ENCODE results near the gene UGT1A10. TPM values are rescaled to one million over a fixed set of nuclear protein-coding genes. Genes with fewer than 3 reads are reported as not detected.
"Not testable (repeated sequence)": the region's sequence is repeated elsewhere in the genome, so short reads cannot be mapped to it uniquely, and the experiment has no call there.

Gene UGT1A10
- total RNA-seq, 6 experiments from 2014 or later, result not detected

DNA sequence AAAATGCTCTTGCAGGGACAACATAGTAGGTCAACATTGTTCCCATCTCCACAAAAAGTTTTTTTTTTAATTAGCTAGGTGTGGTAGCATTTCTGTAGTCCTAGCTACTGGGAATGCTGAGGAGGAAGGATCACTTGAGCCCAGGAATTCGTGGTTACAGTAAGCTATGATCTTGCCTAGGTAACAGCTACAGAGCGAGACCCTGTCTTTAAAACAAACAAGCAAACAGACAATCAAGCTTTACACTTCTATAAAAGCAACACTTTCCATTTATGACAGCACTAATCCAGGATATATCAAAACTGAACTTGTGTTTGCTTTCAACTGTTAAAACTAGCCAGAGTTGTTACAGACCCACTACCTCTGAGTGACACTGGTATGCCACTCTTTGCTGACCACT, 104.6 kb downstream of the UGT1A10 start:
- Mint-ChIP-seq H3K9me3 (peaks cover 10% of the 10 kb centered on the region; the same call in 1 of the 2 replicates), H3K27ac (no peak overlapping the region), H3K4me1 (ENCODE audit: low read depth) (no peaks in the 10 kb centered on the region), H3K27me3 (ENCODE audit: insufficient read depth) (peaks cover 13% of the 10 kb centered on the region), H3K4me3 (no peak overlapping the region), H3K36me3 (ENCODE audit: low read depth) (no peaks in the 10 kb centered on the region)
- TF ChIP-seq, protein P1, sequence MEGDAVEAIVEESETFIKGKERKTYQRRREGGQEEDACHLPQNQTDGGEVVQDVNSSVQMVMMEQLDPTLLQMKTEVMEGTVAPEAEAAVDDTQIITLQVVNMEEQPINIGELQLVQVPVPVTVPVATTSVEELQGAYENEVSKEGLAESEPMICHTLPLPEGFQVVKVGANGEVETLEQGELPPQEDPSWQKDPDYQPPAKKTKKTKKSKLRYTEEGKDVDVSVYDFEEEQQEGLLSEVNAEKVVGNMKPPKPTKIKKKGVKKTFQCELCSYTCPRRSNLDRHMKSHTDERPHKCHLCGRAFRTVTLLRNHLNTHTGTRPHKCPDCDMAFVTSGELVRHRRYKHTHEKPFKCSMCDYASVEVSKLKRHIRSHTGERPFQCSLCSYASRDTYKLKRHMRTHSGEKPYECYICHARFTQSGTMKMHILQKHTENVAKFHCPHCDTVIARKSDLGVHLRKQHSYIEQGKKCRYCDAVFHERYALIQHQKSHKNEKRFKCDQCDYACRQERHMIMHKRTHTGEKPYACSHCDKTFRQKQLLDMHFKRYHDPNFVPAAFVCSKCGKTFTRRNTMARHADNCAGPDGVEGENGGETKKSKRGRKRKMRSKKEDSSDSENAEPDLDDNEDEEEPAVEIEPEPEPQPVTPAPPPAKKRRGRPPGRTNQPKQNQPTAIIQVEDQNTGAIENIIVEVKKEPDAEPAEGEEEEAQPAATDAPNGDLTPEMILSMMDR (IDR thresholded peaks at IDR 0.05), result no peak
- no peak for DNase-seq

DNA sequence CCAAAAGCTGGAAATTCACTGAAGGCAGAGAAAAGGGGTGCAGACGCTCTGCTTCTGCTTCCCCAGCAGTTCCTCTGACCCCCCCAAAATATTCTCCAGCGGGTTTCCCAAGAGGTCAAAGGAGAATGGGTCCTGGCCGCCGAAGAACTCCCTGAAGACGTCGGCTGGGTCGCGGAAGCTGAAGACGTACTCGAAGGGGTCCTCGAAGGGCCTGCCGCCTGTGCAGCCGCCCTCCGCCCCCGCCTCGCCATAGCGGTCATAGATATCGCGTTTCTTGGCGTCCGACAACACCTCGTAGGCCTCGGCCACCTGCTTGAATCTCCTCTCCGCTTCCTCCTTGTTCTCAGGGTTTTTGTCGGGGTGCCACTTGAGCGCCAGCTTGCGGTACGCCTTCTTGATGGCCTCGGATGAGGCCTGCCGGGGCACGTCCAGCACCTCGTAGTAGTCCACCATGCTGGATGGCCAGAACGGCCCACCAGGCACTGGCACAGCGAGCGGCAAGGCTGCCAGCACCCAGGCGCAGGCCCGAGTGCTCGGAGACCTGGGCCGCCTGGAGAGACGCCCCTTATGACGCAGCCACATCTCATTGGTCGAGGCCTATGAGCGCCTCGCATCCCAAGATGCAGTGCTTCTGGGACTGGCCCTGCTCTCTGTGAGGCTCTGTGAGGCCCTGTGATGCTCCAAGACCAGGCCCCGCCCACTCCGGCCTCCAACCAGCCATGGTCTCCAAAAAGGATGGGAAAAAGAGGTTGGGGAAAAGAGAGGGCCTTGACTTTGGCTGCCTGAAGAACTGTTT, 107.4 kb downstream of the UGT1A10 start:
- TF ChIP-seq, protein P1 (IDR thresholded peaks at IDR 0.05), result no peak
- DNase-seq, result no peak
- H3K4me1 Mint-ChIP-seq (ENCODE audit: low read depth), result no peaks in the 10 kb centered on the region
- no peak overlapping the region for H3K27ac Mint-ChIP-seq
- no peaks in the 10 kb centered on the region for H3K36me3 Mint-ChIP-seq (ENCODE audit: low read depth)
- peaks cover 7% of the 10 kb centered on the region; the same call in 1 of the 2 replicates for H3K27me3 Mint-ChIP-seq (ENCODE audit: insufficient read depth)
- no peak overlapping the region for H3K4me3 Mint-ChIP-seq
- H3K9me3 Mint-ChIP-seq, result peaks cover 6% of the 10 kb centered on the region; the same call in 1 of the 2 replicates

DNA sequence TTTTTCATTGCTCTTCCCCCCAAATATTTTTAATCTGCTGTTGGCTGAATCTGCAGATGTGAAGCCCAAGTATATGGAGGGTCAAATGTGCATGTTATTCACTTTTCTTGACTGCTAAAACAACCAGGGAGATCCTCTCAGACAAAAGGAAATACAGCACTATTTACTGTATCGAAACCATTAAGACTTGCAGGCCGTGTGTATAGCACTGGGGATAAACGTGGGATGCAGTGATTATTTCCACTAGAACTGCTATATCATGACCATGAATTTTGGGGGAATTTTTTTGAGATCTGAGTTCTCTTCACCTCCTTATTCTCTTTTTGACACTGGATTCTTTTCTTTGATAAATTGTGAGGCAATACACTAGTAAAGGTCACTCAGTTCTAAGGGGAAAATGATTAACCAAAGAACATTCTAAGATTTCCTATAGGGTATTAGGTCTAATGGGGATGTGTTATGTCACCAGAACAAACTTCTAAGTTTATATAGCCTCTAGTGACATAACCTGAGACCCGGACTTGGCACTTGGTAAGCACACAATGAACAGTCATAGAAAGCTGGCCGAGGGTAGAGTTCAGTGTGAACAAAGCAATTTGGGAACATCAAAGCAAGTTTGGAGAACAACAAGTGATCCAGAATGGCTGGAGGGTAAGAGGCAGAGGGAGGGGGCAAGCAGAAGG, 109.0 kb downstream of the UGT1A10 start:
- no peak for DNase-seq
- H3K36me3 Mint-ChIP-seq (ENCODE audit: low read depth), result no peaks in the 10 kb centered on the region
- H3K27me3 Mint-ChIP-seq (ENCODE audit: insufficient read depth), result peaks cover 7% of the 10 kb centered on the region; the same call in 1 of the 2 replicates
- no peak overlapping the region for H3K4me3 Mint-ChIP-seq
- H3K4me1 Mint-ChIP-seq (ENCODE audit: low read depth), result no peaks in the 10 kb centered on the region
- H3K9me3 Mint-ChIP-seq, result peaks cover 12% of the 10 kb centered on the region
- H3K27ac Mint-ChIP-seq, result no peak overlapping the region
- TF ChIP-seq, protein P1 (IDR thresholded peaks at IDR 0.05), result no peak

DNA sequence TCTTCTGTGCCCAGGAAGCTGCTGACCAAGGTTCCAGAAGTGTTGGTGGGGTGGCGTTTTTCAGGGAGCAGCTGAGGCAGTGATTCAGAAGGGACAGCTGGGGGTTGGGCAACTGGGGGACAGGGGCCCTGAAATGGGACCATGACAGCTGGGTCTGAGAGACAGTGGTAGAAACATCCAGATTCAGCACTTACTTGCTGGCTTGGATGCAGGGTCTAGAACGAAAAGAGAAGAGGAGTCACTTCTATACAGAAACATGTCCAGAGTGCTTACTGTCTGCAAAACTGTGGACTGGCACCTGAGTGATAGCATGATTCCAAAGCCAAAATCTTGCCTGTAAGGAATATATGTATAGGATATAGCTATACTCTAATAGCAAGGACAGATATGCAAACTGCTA, 109.6 kb downstream of the UGT1A10 start:
- H3K4me1 Mint-ChIP-seq (ENCODE audit: low read depth); H3K27me3 Mint-ChIP-seq (ENCODE audit: insufficient read depth); H3K4me3 Mint-ChIP-seq; DNase-seq; H3K36me3 Mint-ChIP-seq (ENCODE audit: low read depth); H3K27ac Mint-ChIP-seq: not testable (repeated sequence)
- peaks cover 12% of the 10 kb centered on the region for H3K9me3 Mint-ChIP-seq

DNA sequence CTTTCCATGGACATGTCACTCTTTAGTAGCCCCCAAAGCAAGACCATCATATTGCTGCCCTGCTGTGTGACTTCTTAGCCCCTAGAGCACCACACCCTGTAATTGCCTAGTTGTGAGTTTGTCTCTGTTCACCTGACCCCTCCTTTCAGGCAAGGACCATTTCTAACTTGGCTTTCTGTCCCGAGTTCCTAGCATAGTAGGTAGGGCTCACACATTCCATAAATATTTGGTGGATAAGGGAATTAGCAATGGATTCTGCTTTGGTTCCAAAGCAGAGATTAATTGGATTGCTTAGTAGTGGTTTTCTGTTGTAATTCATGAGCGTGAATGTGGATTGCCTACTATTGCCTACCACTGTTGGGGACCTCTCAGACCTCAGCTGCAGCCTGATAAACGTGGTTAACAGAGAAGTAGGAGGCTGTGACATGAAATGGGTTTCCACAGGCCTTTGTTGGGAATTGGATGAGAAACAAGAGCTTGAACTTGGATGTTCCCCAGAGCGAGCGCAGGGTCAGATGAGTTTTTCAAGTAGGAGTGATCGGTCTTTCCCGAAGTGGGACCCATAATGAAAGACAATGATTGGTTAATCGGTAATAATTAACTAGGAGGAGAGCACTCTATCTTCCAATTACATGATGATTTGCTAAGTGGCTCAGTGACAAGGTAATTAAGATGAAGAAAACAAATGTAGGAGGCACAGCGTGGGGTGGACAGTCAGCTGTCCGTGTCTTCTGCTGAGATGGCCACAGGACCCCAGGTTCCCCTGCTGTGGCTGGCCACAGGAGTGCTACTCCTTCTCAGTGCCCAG, 110.4 kb downstream of the UGT1A10 start:
- TF ChIP-seq, protein P1 (IDR thresholded peaks at IDR 0.05), result no peak
- Mint-ChIP-seq H3K27ac (no peak overlapping the region), H3K9me3 (peaks cover 20% of the 10 kb centered on the region), H3K27me3 (ENCODE audit: insufficient read depth) (peaks cover 7% of the 10 kb centered on the region; the same call in 1 of the 2 replicates), H3K4me1 (ENCODE audit: low read depth) (no peaks in the 10 kb centered on the region), H3K4me3 (no peak overlapping the region), H3K36me3 (ENCODE audit: low read depth) (no peaks in the 10 kb centered on the region)
- no peak for DNase-seq

Measured in HFFc6 (cell line).